Neural cell (in vitro differentiated cells): ENCODE data around the gene ALS2CL. TPM values are rescaled to one million over a fixed set of nuclear protein-coding genes. Genes with fewer than 3 reads are reported as not detected.

ENCODE experiments used
- H2AFZ ChIP-seq: fragments of 200-600, 300-800 bp; sonication (generic), shearing (Covaris generic); 2 replicates; pipeline ENCODE4 v1.6.0; 2014; ENCODE audit warnings: low read depth, mild to moderate bottlenecking, antibody characterized with exemption, low read length, moderate library complexity
- H3F3A ChIP-seq: fragments of 200-600 bp; shearing (Covaris generic); 2 replicates; pipeline ENCODE4 v1.6.1; 2016; ENCODE audit warnings: mild to moderate bottlenecking, moderate library complexity, mixed read lengths, antibody characterized with exemption, low read length; ENCODE audit not compliant: insufficient read depth, poor library complexity, severe bottlenecking
- H3K27ac ChIP-seq: fragments of 200-600, 300-800 bp; sonication (generic), shearing (Covaris generic); 2 replicates; pipeline ENCODE4 v1.5.1; 2014; ENCODE audit warnings: mild to moderate bottlenecking, low read length, moderate library complexity
- H3K27me3 ChIP-seq: fragments of 300-800, 200-600 bp; sonication (generic), shearing (Covaris generic); 2 replicates; pipeline ENCODE4 v1.6.0; 2014; ENCODE audit warnings: mild to moderate bottlenecking, low read depth, low read length, moderate library complexity; ENCODE audit not compliant: insufficient read depth
- H3K36me3 ChIP-seq: fragments of 300-800, 200-600 bp; sonication (generic), shearing (Covaris generic); 2 replicates; pipeline ENCODE4 v1.5.1; 2014; ENCODE audit warnings: mild to moderate bottlenecking, antibody characterized with exemption, low read length, moderate library complexity; ENCODE audit not compliant: insufficient read depth
- H3K4me2 ChIP-seq: fragments of 300-800, 200-600 bp; sonication (generic), shearing (Covaris generic); 2 replicates; pipeline ENCODE4 v1.6.0; 2014; ENCODE audit warnings: mild to moderate bottlenecking, low read length
- H3K4me3 ChIP-seq: fragments of 300-800, 200-600 bp; sonication (generic), shearing (Covaris generic); 2 replicates; pipeline ENCODE4 v1.5.1; 2014; ENCODE audit warnings: mild to moderate bottlenecking, low read length, moderate library complexity
- H3K79me2 ChIP-seq: fragments of 200-600 bp; shearing (Covaris generic); replicated peaks from 2 replicates; pipeline ENCODE4 v1.6.0; 2014; ENCODE audit warnings: mild to moderate bottlenecking, low read length, moderate library complexity; ENCODE audit not compliant: insufficient read depth
- H3K9ac ChIP-seq: fragments of 300-800, 200-600 bp; sonication (generic), shearing (Covaris generic); 2 replicates; pipeline ENCODE4 v1.6.1; 2016; ENCODE audit warnings: mild to moderate bottlenecking, low read length, mixed read lengths
- H3K9me2 ChIP-seq: fragments of 200-600 bp; shearing (Covaris generic); 2 replicates; pipeline ENCODE4 v1.6.1; 2016; ENCODE audit warnings: mild to moderate bottlenecking, low read length, mixed read lengths; ENCODE audit not compliant: insufficient read depth
- H3K9me3 ChIP-seq: fragments of 200-600, 300-800 bp; sonication (generic), shearing (Covaris generic); 2 replicates; pipeline ENCODE4 v1.6.1; 2016; ENCODE audit warnings: mild to moderate bottlenecking, mixed run types, low read length, moderate library complexity, mixed read lengths
- H4K20me1 ChIP-seq: fragments of 200-600 bp; shearing (Covaris generic); 2 replicates; pipeline ENCODE4 v1.6.1; 2016; ENCODE audit warnings: mild to moderate bottlenecking, mixed run types; ENCODE audit not compliant: insufficient read depth
- EP300 ChIP-seq: fragments of 450-650 bp; conservative IDR thresholded peaks from 2 replicates; pipeline ENCODE4 v1.6.1; 2014; ENCODE audit warnings: antibody characterized with exemption, mild to moderate bottlenecking, moderate library complexity; ENCODE audit not compliant: poor library complexity, severe bottlenecking
- EZH2 ChIP-seq: fragments of 200-600, 300-800 bp; shearing (Covaris generic), sonication (generic); IDR thresholded peaks from 2 replicates; pipeline ENCODE4 v1.6.1; 2014; ENCODE audit warnings: antibody characterized with exemption, low read length, borderline replicate concordance, mild to moderate bottlenecking; ENCODE audit not compliant: insufficient read depth, poor library complexity, severe bottlenecking
- MXI1 ChIP-seq: fragments of 450-650 bp; conservative IDR thresholded peaks from 2 replicates; pipeline ENCODE4 v1.6.1; 2014; ENCODE audit warnings: antibody characterized with exemption, mild to moderate bottlenecking; ENCODE audit not compliant: poor library complexity, severe bottlenecking
- POLR2AphosphoS5 ChIP-seq: IDR thresholded peaks from 2 replicates; pipeline ENCODE4 v1.6.1; 2012
- RAD21 ChIP-seq: fragments of 450-650 bp; conservative IDR thresholded peaks from 2 replicates; pipeline ENCODE4 v1.6.1; 2014; ENCODE audit warnings: antibody characterized with exemption, mild to moderate bottlenecking, moderate library complexity
- SMC3 ChIP-seq: fragments of 450-650 bp; conservative IDR thresholded peaks from 2 replicates; pipeline ENCODE4 v1.6.1; 2014; ENCODE audit warnings: antibody characterized with exemption, mild to moderate bottlenecking, moderate library complexity; ENCODE audit not compliant: poor library complexity
- TAF1 ChIP-seq: IDR thresholded peaks from 2 replicates; pipeline ENCODE4 v1.6.1; 2012; ENCODE audit warnings: low read depth
- polyA plus RNA-seq: library from polyadenylated mRNA; depleted of rRNA; stranded (reverse); fragments of >200 nt; gene quantifications from 2 replicates; pipeline ENCODE4 v1.2.3, GENCODE V29; 2014
- TF ChIP-seq, protein P1 (sequence below): fragments of 450-650 bp; IDR thresholded peaks from 2 replicates; pipeline ENCODE4 v1.5.1; 2014; ENCODE audit warnings: antibody characterized with exemption, mild to moderate bottlenecking, moderate library complexity; ENCODE audit not compliant: poor library complexity, severe bottlenecking
- TF ChIP-seq, protein P2 (sequence below): IDR thresholded peaks from 2 replicates; pipeline ENCODE4 v1.6.1; 2012; ENCODE audit warnings: borderline replicate concordance

Gene ALS2CL
- polyA plus RNA-seq, 1 donor from 2014 or later = 0.11 TPM

DNA sequence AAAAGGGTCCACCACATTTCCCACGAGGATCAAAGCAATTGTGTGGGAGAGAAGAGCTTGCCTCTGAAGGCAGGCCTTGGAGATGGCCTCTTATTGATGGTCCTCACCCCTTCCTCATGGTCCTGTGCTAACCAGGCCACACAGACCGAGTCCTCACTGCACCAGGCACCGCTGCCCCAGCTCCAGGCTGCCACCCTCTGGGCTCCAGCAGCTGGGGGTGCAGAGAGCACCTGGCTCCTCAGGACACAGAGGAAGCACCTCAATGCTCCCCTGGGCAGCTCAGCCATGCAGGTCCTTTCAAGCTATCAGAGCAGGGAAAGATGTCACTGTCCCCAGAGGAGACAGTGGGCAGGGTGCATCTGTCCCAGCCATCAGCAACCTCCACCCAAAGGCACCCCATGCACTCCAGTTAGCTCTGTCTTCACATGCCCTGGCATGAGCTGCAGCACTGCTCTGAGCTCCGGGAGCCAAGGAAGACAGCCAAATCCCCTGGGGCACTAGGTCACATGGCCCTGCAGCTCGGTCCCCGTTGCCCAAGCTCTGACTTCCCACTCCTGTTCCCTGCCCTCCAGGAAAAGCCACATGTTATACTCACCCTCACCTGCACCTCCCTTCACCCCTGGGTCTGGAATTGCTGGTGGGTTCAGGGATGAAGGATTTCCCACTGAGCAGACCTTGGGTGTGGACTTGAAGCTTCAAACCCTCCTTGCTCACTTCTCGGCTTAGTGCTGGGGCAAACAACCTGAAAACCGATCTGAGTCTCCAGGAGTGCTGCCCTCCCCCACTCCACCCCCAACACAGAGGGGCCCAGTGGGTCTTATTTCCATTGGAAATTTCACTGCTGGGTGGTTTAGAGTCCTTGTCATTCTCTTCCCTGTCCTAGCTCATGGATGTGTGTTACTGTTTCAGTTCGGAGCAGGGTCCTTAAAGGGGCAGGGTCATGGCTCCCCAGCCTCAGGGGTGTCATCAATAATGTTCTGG lies 32.6 kb downstream of the ALS2CL start:
- Histone ChIP-seq H3K36me3 (no peaks in the 10 kb centered on the region), H3K27me3 (no peaks in the 10 kb centered on the region), H3K4me3 (no peak overlapping the region), H3K9me2 (no peaks in the 10 kb centered on the region), H3F3A (no peaks in the 10 kb centered on the region), H3K79me2 (no peaks in the 10 kb centered on the region), H3K4me2 (no peak overlapping the region), H4K20me1 (no peaks in the 10 kb centered on the region), H3K27ac (no peak overlapping the region), H3K9me3 (no peaks in the 10 kb centered on the region), H3K9ac (no peak overlapping the region), H2AFZ (no peak overlapping the region)
- TF ChIP-seq POLR2AphosphoS5 (no peak), EP300 (no peak), MXI1 (no peak)

DNA sequence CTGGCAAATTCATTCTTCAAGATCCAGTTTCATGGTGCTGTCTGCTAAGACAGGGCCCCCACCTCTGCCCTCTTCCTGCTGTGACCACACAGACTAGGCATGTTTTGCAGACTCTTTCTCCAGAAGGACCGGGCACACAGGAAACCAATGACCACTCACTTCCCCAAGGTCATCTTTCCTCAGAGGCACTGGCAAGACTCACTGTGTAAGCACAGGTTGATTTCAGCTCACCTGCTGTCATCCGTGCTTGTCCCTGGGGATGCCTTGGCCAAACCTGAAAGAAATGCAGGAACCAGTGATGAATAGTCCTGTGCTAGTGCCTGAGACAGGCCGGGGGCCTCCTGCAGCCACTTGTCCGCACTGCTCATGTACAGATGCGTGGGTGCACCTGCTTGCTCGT lies 33.5 kb downstream of the ALS2CL start:
- H3K27me3 ChIP-seq = no peaks in the 10 kb centered on the region
- H4K20me1 ChIP-seq = no peaks in the 10 kb centered on the region
- no peaks in the 10 kb centered on the region for H3K9me3 ChIP-seq
- H3K9me2 ChIP-seq = no peaks in the 10 kb centered on the region
- TF ChIP-seq TAF1 (no peak), EP300 (no peak), EZH2 (no peak), RAD21 (no peak), SMC3 (no peak), POLR2AphosphoS5 (no peak), MXI1 (no peak)
- TF ChIP-seq, protein P1, sequence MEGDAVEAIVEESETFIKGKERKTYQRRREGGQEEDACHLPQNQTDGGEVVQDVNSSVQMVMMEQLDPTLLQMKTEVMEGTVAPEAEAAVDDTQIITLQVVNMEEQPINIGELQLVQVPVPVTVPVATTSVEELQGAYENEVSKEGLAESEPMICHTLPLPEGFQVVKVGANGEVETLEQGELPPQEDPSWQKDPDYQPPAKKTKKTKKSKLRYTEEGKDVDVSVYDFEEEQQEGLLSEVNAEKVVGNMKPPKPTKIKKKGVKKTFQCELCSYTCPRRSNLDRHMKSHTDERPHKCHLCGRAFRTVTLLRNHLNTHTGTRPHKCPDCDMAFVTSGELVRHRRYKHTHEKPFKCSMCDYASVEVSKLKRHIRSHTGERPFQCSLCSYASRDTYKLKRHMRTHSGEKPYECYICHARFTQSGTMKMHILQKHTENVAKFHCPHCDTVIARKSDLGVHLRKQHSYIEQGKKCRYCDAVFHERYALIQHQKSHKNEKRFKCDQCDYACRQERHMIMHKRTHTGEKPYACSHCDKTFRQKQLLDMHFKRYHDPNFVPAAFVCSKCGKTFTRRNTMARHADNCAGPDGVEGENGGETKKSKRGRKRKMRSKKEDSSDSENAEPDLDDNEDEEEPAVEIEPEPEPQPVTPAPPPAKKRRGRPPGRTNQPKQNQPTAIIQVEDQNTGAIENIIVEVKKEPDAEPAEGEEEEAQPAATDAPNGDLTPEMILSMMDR = no peak
- TF ChIP-seq, protein P2, sequence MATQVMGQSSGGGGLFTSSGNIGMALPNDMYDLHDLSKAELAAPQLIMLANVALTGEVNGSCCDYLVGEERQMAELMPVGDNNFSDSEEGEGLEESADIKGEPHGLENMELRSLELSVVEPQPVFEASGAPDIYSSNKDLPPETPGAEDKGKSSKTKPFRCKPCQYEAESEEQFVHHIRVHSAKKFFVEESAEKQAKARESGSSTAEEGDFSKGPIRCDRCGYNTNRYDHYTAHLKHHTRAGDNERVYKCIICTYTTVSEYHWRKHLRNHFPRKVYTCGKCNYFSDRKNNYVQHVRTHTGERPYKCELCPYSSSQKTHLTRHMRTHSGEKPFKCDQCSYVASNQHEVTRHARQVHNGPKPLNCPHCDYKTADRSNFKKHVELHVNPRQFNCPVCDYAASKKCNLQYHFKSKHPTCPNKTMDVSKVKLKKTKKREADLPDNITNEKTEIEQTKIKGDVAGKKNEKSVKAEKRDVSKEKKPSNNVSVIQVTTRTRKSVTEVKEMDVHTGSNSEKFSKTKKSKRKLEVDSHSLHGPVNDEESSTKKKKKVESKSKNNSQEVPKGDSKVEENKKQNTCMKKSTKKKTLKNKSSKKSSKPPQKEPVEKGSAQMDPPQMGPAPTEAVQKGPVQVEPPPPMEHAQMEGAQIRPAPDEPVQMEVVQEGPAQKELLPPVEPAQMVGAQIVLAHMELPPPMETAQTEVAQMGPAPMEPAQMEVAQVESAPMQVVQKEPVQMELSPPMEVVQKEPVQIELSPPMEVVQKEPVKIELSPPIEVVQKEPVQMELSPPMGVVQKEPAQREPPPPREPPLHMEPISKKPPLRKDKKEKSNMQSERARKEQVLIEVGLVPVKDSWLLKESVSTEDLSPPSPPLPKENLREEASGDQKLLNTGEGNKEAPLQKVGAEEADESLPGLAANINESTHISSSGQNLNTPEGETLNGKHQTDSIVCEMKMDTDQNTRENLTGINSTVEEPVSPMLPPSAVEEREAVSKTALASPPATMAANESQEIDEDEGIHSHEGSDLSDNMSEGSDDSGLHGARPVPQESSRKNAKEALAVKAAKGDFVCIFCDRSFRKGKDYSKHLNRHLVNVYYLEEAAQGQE = no peak
- H3F3A ChIP-seq = no peaks in the 10 kb centered on the region
- H3K27ac ChIP-seq = no peak overlapping the region
- no peak overlapping the region for H3K4me2 ChIP-seq
- no peak overlapping the region for H2AFZ ChIP-seq
- H3K36me3 ChIP-seq = no peaks in the 10 kb centered on the region
- no peak overlapping the region for H3K4me3 ChIP-seq
- H3K9ac ChIP-seq = no peak overlapping the region
- no peaks in the 10 kb centered on the region for H3K79me2 ChIP-seq
